DND-41 (cell line): ENCODE measurements around the gene PPARGC1A.

Experiments
- ATAC-seq: fragments of 200-7000 bp; cut with Tn5 transposase; 3 replicates; pipeline ENCODE4 v1.9.1; 2021; ENCODE audit warnings: low read depth; ENCODE audit not compliant: insufficient read depth
- DNase-seq: peaks from one replicate; pipeline ENCODE4 v3.0.0-alpha.2; 2020
- H2AFZ ChIP-seq: 2 replicates; pipeline ENCODE4 v1.6.0; 2012; ENCODE audit warnings: low read depth, low read length
- H3K27ac ChIP-seq: 2 replicates; pipeline ENCODE4 v1.5.1; 2012; ENCODE audit warnings: low read length, inconsistent platforms
- H3K27me3 ChIP-seq: fragments of 200-600 bp; sonication (generic); 2 replicates; pipeline ENCODE4 v1.6.0; 2012; ENCODE audit warnings: low read length, mild to moderate bottlenecking, inconsistent platforms; ENCODE audit not compliant: insufficient read depth, poor library complexity
- H3K36me3 ChIP-seq: 2 replicates; pipeline ENCODE4 v1.5.1; 2012; ENCODE audit warnings: low read length, inconsistent platforms; ENCODE audit not compliant: insufficient read depth
- H3K4me1 ChIP-seq: 2 replicates; pipeline ENCODE4 v1.5.1; 2012; ENCODE audit warnings: mild to moderate bottlenecking, low read length; ENCODE audit not compliant: insufficient read depth
- H3K4me2 ChIP-seq: 2 replicates; pipeline ENCODE4 v1.6.0; 2012; ENCODE audit warnings: mild to moderate bottlenecking, moderate library complexity, low read length, inconsistent platforms; ENCODE audit not compliant: insufficient read depth
- H3K4me3 ChIP-seq, 2 experiments: fragments of 200-600 bp in 1 of 2; shearing (Covaris generic) in 1 of 2; 2 replicates each; pipeline ENCODE4 v1.5.1; 2012 to 2016; ENCODE audit warnings: inconsistent platforms in 2 of 2, low read length in 2 of 2, mild to moderate bottlenecking in 2 of 2, low read depth in 1 of 2, moderate library complexity in 1 of 2
- H3K79me2 ChIP-seq: 2 replicates; pipeline ENCODE4 v1.6.0; 2012; ENCODE audit warnings: low read length, inconsistent platforms; ENCODE audit not compliant: insufficient read depth
- H3K9ac ChIP-seq: 2 replicates; pipeline ENCODE4 v1.6.0; 2012; ENCODE audit warnings: low read depth, mild to moderate bottlenecking, inconsistent platforms, low read length, moderate library complexity
- H3K9me3 ChIP-seq: 2 replicates; pipeline ENCODE4 v1.5.1; 2012; ENCODE audit warnings: low read length, moderate library complexity, mild to moderate bottlenecking, inconsistent platforms; ENCODE audit not compliant: insufficient read depth, severe bottlenecking
- H4K20me1 ChIP-seq: 2 replicates; pipeline ENCODE4 v1.6.0; 2012; ENCODE audit warnings: low read length; ENCODE audit not compliant: insufficient read depth
- CTCF ChIP-seq: IDR thresholded peaks from 2 replicates; pipeline ENCODE4 v1.5.1; 2012; ENCODE audit warnings: borderline replicate concordance, low read length, moderate library complexity, mild to moderate bottlenecking; ENCODE audit not compliant: poor library complexity, severe bottlenecking; ENCODE audit errors: extremely low read depth
- EZH2 ChIP-seq: IDR thresholded peaks from 3 replicates; pipeline ENCODE4 v1.6.1; 2012; ENCODE audit warnings: borderline replicate concordance, low read depth, mild to moderate bottlenecking, moderate library complexity, low read length, inconsistent platforms; ENCODE audit not compliant: severe bottlenecking

Gene PPARGC1A

GRCh38 chr4:23884741-23885140 is 5.1 kb downstream of the PPARGC1A start:
- Histone ChIP-seq H3K4me3 (no peak overlapping the region), H3K36me3 (no peaks in the 10 kb centered on the region), H3K9ac (no peak overlapping the region), H3K27ac (no peak overlapping the region), H3K9me3 (no peaks in the 10 kb centered on the region), H3K27me3 (no peaks in the 10 kb centered on the region), H3K4me2 (no peak overlapping the region), H3K79me2 (no peaks in the 10 kb centered on the region), H3K4me1 (no peaks in the 10 kb centered on the region), H4K20me1 (no peaks in the 10 kb centered on the region), H2AFZ (no peak overlapping the region)
- DNase-seq (no peak), ATAC-seq (no peak)
- TF ChIP-seq EZH2 (no peak), CTCF (no peak)

- H3K9me3 ChIP-seq = no peaks in the 10 kb centered on the region
- no peak for DNase-seq
- TF ChIP-seq CTCF = no peak
- no peaks in the 10 kb centered on the region for H3K79me2 ChIP-seq
- no peak overlapping the region for H3K4me3 ChIP-seq
- no peak overlapping the region for H2AFZ ChIP-seq
- H3K27me3 ChIP-seq = no peaks in the 10 kb centered on the region
- no peak overlapping the region for H3K27ac ChIP-seq
- H4K20me1 ChIP-seq = no peaks in the 10 kb centered on the region
- H3K36me3 ChIP-seq = no peaks in the 10 kb centered on the region
- H3K4me1 ChIP-seq = no peaks in the 10 kb centered on the region
- no peak overlapping the region for H3K9ac ChIP-seq
- H3K4me2 ChIP-seq = no peak overlapping the region
- ATAC-seq = no peak
Measured at GRCh38 chr4:23884261-23884660, 5.6 kb downstream of the PPARGC1A start.

- H3K36me3 ChIP-seq = no peaks in the 10 kb centered on the region
- no peaks in the 10 kb centered on the region for H3K9me3 ChIP-seq
- H3K9ac ChIP-seq = no peak overlapping the region
- no peaks in the 10 kb centered on the region for H3K4me1 ChIP-seq
- ATAC-seq (no peak), DNase-seq (no peak)
- H3K4me2 ChIP-seq = no peak overlapping the region
- H3K27me3 ChIP-seq = no peaks in the 10 kb centered on the region
- no peak overlapping the region for H2AFZ ChIP-seq
- H3K79me2 ChIP-seq = no peaks in the 10 kb centered on the region
- TF ChIP-seq CTCF = no peak
- TF ChIP-seq EZH2 = no peak
- no peak overlapping the region for H3K4me3 ChIP-seq
- no peak overlapping the region for H3K27ac ChIP-seq
- no peaks in the 10 kb centered on the region for H4K20me1 ChIP-seq
Measured at GRCh38 chr4:23882976-23883531, 6.8 kb downstream of the PPARGC1A start.
